Stomach (tissue), 9 donors: ENCODE data around the gene ADGRD1. TPM values are rescaled to one million over a fixed set of nuclear protein-coding genes. Genes with fewer than 3 reads are reported as not detected.
A peak's percentile ranks its signal among the peaks of the same experiment; 100 is the strongest.

Experiments used
- DNase-seq, 2 donors: peaks; one replicate each; pipeline versions ENCODE4 v3.0.0 to v3.0.0-alpha.2; 2013 to 2019
- H3K27ac ChIP-seq, 5 donors: fragments of 200-600 bp in 4 of 5; sonication (generic) in 4 of 5; one replicate each; pipeline ENCODE4 v1.5.1; 2013 to 2019; ENCODE audit warnings: mild to moderate bottlenecking in 1 of 5, moderate library complexity in 1 of 5
- H3K27me3 ChIP-seq, 3 donors: fragments of 200-600 bp; sonication (generic); one replicate each; pipeline ENCODE4 v1.5.1; 2017 to 2019; ENCODE audit warnings: mixed run types in 1 of 3
- H3K36me3 ChIP-seq, 4 donors: fragments of 200-600 bp; sonication (generic); 1 replicate in 3 of 4; 2 replicates in 1 of 4; pipeline ENCODE4 v1.5.1; 2016 to 2019
- H3K4me1 ChIP-seq, 4 donors: fragments of 200-600 bp; sonication (generic); one replicate each; pipeline ENCODE4 v1.5.1; 2016 to 2019
- H3K4me3 ChIP-seq, 4 donors: fragments of 200-600 bp; sonication (generic) in 3 of 4; one replicate each; pipeline ENCODE4 v1.5.1; 2016 to 2019; ENCODE audit warnings: mild to moderate bottlenecking in 1 of 4
- H3K9me3 ChIP-seq, 4 donors: fragments of 200-600 bp; sonication (generic); one replicate each; pipeline ENCODE4 v1.5.1; 2016 to 2019
- CTCF ChIP-seq, 7 experiments: fragments of 450-650 bp in 4 of 7; fragments of 200-600 bp in 3 of 7; sonication (generic) in 3 of 7; IDR thresholded peaks; one replicate each; pipeline ENCODE4 v1.5.1; 2016 to 2019; ENCODE audit warnings: antibody characterized with exemption in 7 of 7, control low read depth in 2 of 7, mild to moderate bottlenecking in 1 of 7
- EP300 ChIP-seq: sonication (generic); formaldehyde crosslinking; IDR thresholded peaks from one replicate; pipeline ENCODE4 v1.6.1; 2017; ENCODE audit warnings: antibody characterized with exemption
- POLR2A ChIP-seq, 4 donors: fragments of 450-650 bp; IDR thresholded peaks; one replicate each; pipeline ENCODE4 v1.6.1; 2016; ENCODE audit warnings: antibody characterized with exemption in 4 of 4, control low read depth in 2 of 4, mild to moderate bottlenecking in 1 of 4, moderate library complexity in 1 of 4
- POLR2AphosphoS5 ChIP-seq, 3 donors: sonication (generic); formaldehyde crosslinking; IDR thresholded peaks; one replicate each; pipeline ENCODE4 v1.6.1; 2016; ENCODE audit warnings: antibody characterized with exemption in 3 of 3
- WGBS, 5 donors: extraction: QIAGEN DNeasy Blood & Tissue Kit in 3 of 5; methylation state at CpG; one replicate each; pipeline versions ENCODE4 v1.1.5 to v1.1.7; 2013 to 2018; 5-methylcytosine and 5-hydroxymethylcytosine counted together
- intact Hi-C: fragments of 100-400 bp; cut with DNase I; formaldehyde crosslinking; loops from one replicate; pipeline ENCODE4 v1.15.1; 2023; ENCODE audit warnings: low total_unique reads
- polyA plus RNA-seq, 3 donors: library from polyadenylated mRNA; stranded (reverse); fragments of 200-250 nt; gene quantifications; one replicate each; pipeline ENCODE4 v1.2.3, GENCODE V29; 2013
- total RNA-seq, 5 donors: library from RNA; depleted of rRNA; stranded (reverse); fragments of >200 nt; gene quantifications; one replicate each; pipeline versions ENCODE4 v1.1.0 to v1.2.3, GENCODE V29; 2014 to 2016
- donor health status: healthy with polysubstance abuse.
- donor health status: Bipolar disorder and iron deficiency.
- donor health status: healthy.

Gene ADGRD1
- total and polyA plus RNA-seq, 8 donors = 3.7 to 43.8 (median 15.4) TPM

DNA sequence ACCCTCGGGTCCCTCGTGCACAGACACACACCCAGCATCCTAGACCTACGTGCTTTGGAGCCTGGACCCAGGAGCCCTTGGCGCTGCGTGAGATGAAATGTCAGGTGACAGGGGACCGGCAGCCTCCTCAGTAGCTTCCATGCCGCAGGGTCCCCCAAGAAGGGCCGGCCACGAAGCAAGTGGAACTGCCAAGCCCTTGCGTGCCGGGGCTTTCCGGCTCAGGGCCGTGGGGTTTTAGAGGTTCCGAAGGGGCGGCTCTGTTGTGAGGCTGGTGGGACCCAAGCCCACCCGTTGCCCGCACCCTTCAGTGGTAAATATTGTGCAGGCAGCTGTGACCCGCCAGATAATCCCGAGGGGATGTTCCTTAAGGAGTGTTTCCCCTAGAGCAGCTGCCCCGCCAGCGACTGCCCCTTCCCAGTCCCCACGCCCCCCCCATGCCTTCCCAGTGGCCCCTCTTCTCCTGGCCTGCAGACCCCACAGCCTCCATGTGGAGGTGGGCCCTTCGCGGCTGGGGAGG is 133.7 kb downstream of the ADGRD1 start:
- Histone ChIP-seq H3K27me3 (no peaks in the 10 kb centered on the region), H3K9me3 (no peaks in the 10 kb centered on the region), H3K4me1 (no peaks in the 10 kb centered on the region), H3K27ac (no peak overlapping the region), H3K4me3 (no peak overlapping the region), H3K36me3 (peaks cover 0 to 22% (median 8%) of the 10 kb centered on the region in 4 donors)
- no peak for TF ChIP-seq CTCF (IDR thresholded peaks at IDR 0.05)
- no peak for TF ChIP-seq POLR2AphosphoS5 (IDR thresholded peaks at IDR 0.05)
- TF ChIP-seq EP300 = no peak
- TF ChIP-seq POLR2A (IDR thresholded peaks at IDR 0.05) = no peak
- DNase-seq = peak in 1 of 2 donors; percentile 19
- 82 to 94% (median 86%) methylated on average over 11 to 24 of the region's 24 CpGs for WGBS, 5 donors
- intact Hi-C loops = no loop called here

DNA sequence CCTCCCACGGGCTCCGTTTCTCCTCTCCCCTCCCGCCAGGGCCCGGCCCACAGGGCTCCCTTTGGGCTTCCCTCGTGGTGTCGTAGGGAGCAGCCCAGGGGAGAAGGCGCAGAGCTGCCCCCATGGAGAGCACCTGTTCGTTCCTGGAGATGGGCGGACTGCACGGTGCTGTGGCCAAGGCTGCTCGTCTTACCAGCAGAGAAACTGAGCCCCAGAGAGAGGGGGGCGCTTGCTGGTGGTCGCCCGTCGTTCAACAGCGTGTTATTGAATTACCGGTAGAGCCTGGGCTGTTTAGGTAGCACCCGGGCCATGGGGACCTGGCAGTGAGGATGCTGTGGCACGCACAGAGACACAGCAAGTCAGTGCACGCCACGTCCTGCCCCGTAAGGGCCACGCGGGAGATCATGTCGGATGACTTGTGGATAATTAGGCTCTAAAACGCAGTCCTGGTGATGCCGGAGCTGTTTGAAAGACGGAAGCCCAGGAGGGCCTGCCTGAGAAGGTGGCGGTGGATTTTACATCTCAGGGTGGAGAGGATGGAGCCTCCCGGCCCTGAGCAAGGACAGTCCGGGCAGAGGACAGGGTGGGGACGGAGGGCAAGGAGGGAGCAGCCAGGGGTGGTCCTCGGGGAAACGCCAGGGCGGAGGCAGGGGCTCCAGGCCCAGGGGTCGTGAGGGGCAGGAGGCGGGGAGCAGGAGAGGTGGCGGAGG is 134.4 kb downstream of the ADGRD1 start:
- Histone ChIP-seq H3K4me1 (no peaks in the 10 kb centered on the region), H3K36me3 (peaks cover 0 to 22% (median 8%) of the 10 kb centered on the region in 4 donors), H3K27me3 (no peaks in the 10 kb centered on the region), H3K4me3 (no peak overlapping the region), H3K9me3 (no peaks in the 10 kb centered on the region), H3K27ac (no peak overlapping the region)
- DNase-seq = peak in 1 of 2 donors; percentile 20
- no peak for TF ChIP-seq POLR2AphosphoS5 (IDR thresholded peaks at IDR 0.05)
- TF ChIP-seq EP300 = no peak
- no peak for TF ChIP-seq POLR2A (IDR thresholded peaks at IDR 0.05)
- TF ChIP-seq CTCF (IDR thresholded peaks at IDR 0.05) = no peak
- WGBS, 5 donors = 84 to 90% (median 88%) methylated on average over 28 to 38 of the region's 38 CpGs
- intact Hi-C loops = no loop called here

GRCh38 chr12:131088701-131089530 is 135.2 kb downstream of the ADGRD1 start:
- intact Hi-C loops = no loop called here
- Histone ChIP-seq H3K36me3 (peaks cover 0 to 22% (median 8%) of the 10 kb centered on the region in 4 donors), H3K4me1 (peaks cover 0 to 5% (median 0%) of the 10 kb centered on the region in 4 donors), H3K27me3 (no peaks in the 10 kb centered on the region), H3K4me3 (no peak overlapping the region), H3K9me3 (no peaks in the 10 kb centered on the region), H3K27ac (no peak overlapping the region)
- DNase-seq = peak in 1 of 2 donors; percentile 22
- TF ChIP-seq CTCF (IDR thresholded peaks at IDR 0.05) (no peak), POLR2A (IDR thresholded peaks at IDR 0.05) (no peak), EP300 (no peak), POLR2AphosphoS5 (IDR thresholded peaks at IDR 0.05) (no peak)
- WGBS, 5 donors = 80 to 89% (median 85%) methylated on average over 23 to 28 of the region's 28 CpGs

GRCh38 chr12:131089531-131090273 is 136.0 kb downstream of the ADGRD1 start:
- no peaks in the 10 kb centered on the region for H3K27me3 ChIP-seq
- no peak overlapping the region for H3K27ac ChIP-seq
- TF ChIP-seq POLR2AphosphoS5 (IDR thresholded peaks at IDR 0.05) = no peak
- no peak for TF ChIP-seq CTCF (IDR thresholded peaks at IDR 0.05)
- TF ChIP-seq POLR2A (IDR thresholded peaks at IDR 0.05) = no peak
- no peak for TF ChIP-seq EP300
- no peak for DNase-seq
- peaks cover 0 to 5% (median 0%) of the 10 kb centered on the region in 4 donors for H3K4me1 ChIP-seq
- H3K4me3 ChIP-seq = no peak overlapping the region
- WGBS, 5 donors = 76 to 91% (median 81%) methylated on average over 11 of the region's 11 CpGs
- H3K9me3 ChIP-seq = no peaks in the 10 kb centered on the region
- intact Hi-C loops = no loop called here
- peaks cover 0 to 20% (median 5%) of the 10 kb centered on the region in 4 donors for H3K36me3 ChIP-seq
